ENCODE measurements around the gene KRI1.
"Not testable (repeated sequence)": the region's sequence is repeated elsewhere in the genome, so short reads cannot be mapped to it uniquely, and the experiment has no call there.

KRI1 gene

DNA sequence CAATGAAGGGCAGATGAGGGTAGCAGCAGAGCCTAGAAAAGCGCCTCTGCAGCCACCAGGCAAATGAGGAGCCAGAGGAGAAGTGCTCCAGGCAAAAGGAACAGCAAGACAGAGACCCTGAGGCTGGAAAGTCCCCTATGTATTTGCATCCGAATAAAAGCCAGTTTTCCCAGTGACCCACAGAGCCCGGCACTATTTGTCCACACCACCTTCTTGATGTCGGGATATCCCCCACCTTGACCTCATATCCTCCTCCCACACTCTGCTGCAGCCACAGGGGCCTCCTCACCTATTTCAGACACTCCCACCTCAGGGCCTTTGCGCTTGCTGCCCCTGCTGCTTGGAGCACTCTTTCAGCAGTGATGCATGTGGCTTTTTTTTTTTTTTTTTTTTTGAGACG is 15.5 kb downstream of the KRI1 start:
- no peak for DNase-seq (ENCODE audit: low spot score in 2 of 2)
- Mint-ChIP-seq H3K27me3 (no peaks in the 10 kb centered on the region), H3K4me3 (no peak overlapping the region), H3K4me1 (peaks cover 17% of the 10 kb centered on the region), H3K9me3 (no peaks in the 10 kb centered on the region), H3K36me3 (peaks cover 14% of the 10 kb centered on the region), H3K27ac (no peak overlapping the region)
- no peak for ATAC-seq (ENCODE audit: low read depth)

DNA sequence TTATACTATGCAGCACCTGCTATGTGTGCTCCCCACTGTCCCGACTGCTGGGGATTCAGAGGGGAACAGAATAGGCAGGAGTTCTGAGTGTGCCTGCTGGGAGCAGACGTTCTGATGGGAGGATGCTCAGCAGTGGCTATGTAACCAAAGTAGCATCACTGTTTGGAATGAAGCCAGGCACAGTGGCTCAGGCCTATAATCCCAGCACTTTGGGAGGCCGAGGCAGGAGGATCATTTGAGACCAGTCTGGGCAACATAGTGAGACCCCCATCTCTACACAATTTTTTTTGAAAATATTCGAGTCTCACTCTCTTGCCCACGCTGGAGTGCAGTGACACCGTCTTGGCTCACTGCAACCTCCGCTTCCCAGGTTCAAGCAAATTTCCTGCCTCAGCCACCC is 16.1 kb downstream of the KRI1 start:
- ATAC-seq (ENCODE audit: low read depth) (no peak), DNase-seq (ENCODE audit: low spot score in 2 of 2) (no peak)
- H3K4me3 Mint-ChIP-seq = no peak overlapping the region
- H3K27me3 Mint-ChIP-seq = no peaks in the 10 kb centered on the region
- peaks cover 17% of the 10 kb centered on the region for H3K4me1 Mint-ChIP-seq
- H3K27ac Mint-ChIP-seq = no peak overlapping the region
- peaks cover 14% of the 10 kb centered on the region for H3K36me3 Mint-ChIP-seq
- no peaks in the 10 kb centered on the region for H3K9me3 Mint-ChIP-seq

DNA sequence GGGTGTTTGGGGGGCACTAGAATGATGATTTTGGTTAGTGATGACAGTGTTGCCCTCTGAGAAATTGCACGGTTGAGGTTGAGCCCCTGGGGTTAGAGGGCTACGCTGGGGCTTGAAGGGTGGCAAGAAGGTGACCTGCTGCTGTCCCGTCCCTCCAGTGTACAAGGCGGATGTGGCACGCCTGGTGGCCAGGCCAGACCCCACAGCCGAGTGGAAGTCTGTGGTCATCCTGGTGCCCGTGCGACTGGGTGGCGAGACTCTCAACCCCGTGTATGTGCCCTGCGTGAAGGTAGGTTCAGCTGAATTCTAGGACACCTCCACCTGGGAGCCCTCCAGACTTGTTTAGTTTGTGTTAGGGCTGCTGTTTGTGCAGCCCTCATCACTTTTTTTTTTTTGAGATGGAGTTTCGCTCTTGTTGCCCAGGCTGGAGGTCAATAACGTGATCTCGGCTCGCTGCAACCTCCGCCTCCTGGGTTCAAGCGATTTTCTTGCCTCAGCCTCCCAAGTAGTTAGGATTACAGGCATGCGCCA is 17.0 kb downstream of the KRI1 start:
- no peaks in the 10 kb centered on the region for H3K9me3 Mint-ChIP-seq
- H3K4me1 Mint-ChIP-seq = peaks cover 13% of the 10 kb centered on the region
- no peak overlapping the region for H3K27ac Mint-ChIP-seq
- H3K4me3 Mint-ChIP-seq = no peak overlapping the region
- DNase-seq (ENCODE audit: low spot score in 2 of 2) = no peak
- peaks cover 14% of the 10 kb centered on the region for H3K36me3 Mint-ChIP-seq
- no peaks in the 10 kb centered on the region for H3K27me3 Mint-ChIP-seq
- ATAC-seq (ENCODE audit: low read depth) = no peak

DNA sequence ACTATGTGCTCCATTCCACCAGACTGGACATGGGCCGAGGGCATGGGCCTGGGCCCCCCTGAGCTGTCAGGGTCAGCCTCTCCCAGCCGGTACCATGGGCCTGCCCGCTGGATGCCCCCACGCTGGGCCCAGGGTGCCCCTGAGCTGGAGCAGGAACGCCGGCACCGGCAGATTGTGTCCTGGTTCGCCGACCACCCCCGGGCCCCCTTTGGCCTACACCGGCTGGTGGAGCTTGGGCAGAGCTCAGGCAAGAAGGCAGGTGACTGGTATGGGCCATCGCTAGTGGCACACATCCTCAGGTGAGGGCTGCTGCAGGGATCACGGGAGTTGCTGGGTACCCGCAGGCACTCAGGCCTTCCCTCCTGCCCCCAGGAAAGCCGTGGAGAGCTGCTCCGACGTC is 19.0 kb downstream of the KRI1 start:
- no peak for ATAC-seq (ENCODE audit: low read depth)
- Mint-ChIP-seq H3K27ac (no peak overlapping the region), H3K27me3 (no peaks in the 10 kb centered on the region), H3K4me3 (no peak overlapping the region), H3K9me3 (no peaks in the 10 kb centered on the region), H3K36me3 (peaks cover 7% of the 10 kb centered on the region), H3K4me1 (peaks cover 5% of the 10 kb centered on the region)
- no peak for DNase-seq (ENCODE audit: low spot score in 2 of 2)

- no peak for DNase-seq (ENCODE audit: low spot score in 2 of 2)
- H3K4me3 Mint-ChIP-seq = peak overlapping the region; percentile 86
- peaks cover 3% of the 10 kb centered on the region for H3K27me3 Mint-ChIP-seq
- H3K36me3 Mint-ChIP-seq = peaks cover 7% of the 10 kb centered on the region
- no peaks in the 10 kb centered on the region for H3K9me3 Mint-ChIP-seq
- no peak for ATAC-seq (ENCODE audit: low read depth)
- H3K27ac Mint-ChIP-seq = peak overlapping the region; percentile 48
- peaks cover 5% of the 10 kb centered on the region for H3K4me1 Mint-ChIP-seq
Observed at GRCh38 chr19:10544753-10545251, 21.0 kb downstream of the KRI1 start.

GRCh38 chr19:10544242-10544752 is 21.5 kb downstream of the KRI1 start:
- peak overlapping the region; percentile 48 for H3K27ac Mint-ChIP-seq
- no peaks in the 10 kb centered on the region for H3K9me3 Mint-ChIP-seq
- H3K4me1 Mint-ChIP-seq = peaks cover 5% of the 10 kb centered on the region
- DNase-seq (ENCODE audit: low spot score in 2 of 2) (no peak), ATAC-seq (ENCODE audit: low read depth) (no peak)
- H3K27me3 Mint-ChIP-seq = peaks cover 4% of the 10 kb centered on the region
- H3K36me3 Mint-ChIP-seq = peaks cover 5% of the 10 kb centered on the region
- peak overlapping the region; percentile 86 for H3K4me3 Mint-ChIP-seq

GRCh38 chr19:10543420-10544241 is 22.2 kb downstream of the KRI1 start, which contains the start of gene ATG4D:
ATG4D (plus strand) TSS chr19:10543904; CDS start chr19:10544091, 187 bp downstream.
- DNase-seq (ENCODE audit: low spot score in 2 of 2) (peak; percentile 78 to 80), ATAC-seq (ENCODE audit: low read depth) (peak; percentile 83)
- Mint-ChIP-seq H3K36me3 (peaks cover 5% of the 10 kb centered on the region), H3K4me1 (peaks cover 5% of the 10 kb centered on the region), H3K27me3 (peaks cover 4% of the 10 kb centered on the region), H3K4me3 (peak within 1 kb of the TSS; percentile 86), H3K9me3 (no peaks in the 10 kb centered on the region), H3K27ac (peak within 1 kb of the TSS; percentile 81)

DNA sequence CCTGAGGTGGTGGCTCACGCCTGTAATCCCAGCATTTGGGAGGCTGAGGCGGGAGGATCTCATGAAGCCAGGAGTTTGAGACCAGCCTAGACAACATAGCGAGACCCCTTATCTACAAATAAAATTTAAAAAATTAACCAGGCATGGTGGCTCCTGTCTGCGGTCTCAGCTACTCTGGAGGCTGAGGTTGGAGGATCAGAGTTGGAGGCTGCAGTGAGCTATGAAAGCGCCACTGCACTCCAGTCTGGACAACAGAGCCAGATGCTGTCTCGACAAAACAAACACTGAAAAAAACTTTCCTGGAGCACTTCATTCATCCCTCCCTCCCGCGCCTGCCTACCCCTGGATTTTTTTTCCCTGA is 22.8 kb downstream of the KRI1 start:
- peak overlapping the region; percentile 84 for H3K4me3 Mint-ChIP-seq
- H3K36me3 Mint-ChIP-seq = peaks cover 2% of the 10 kb centered on the region
- no peaks in the 10 kb centered on the region for H3K9me3 Mint-ChIP-seq
- H3K27ac Mint-ChIP-seq = peak overlapping the region; percentile 81
- ATAC-seq (ENCODE audit: low read depth) = no peak
- no peak for DNase-seq (ENCODE audit: low spot score in 2 of 2)
- H3K4me1 Mint-ChIP-seq = peaks cover 5% of the 10 kb centered on the region
- H3K27me3 Mint-ChIP-seq = peaks cover 4% of the 10 kb centered on the region

DNA sequence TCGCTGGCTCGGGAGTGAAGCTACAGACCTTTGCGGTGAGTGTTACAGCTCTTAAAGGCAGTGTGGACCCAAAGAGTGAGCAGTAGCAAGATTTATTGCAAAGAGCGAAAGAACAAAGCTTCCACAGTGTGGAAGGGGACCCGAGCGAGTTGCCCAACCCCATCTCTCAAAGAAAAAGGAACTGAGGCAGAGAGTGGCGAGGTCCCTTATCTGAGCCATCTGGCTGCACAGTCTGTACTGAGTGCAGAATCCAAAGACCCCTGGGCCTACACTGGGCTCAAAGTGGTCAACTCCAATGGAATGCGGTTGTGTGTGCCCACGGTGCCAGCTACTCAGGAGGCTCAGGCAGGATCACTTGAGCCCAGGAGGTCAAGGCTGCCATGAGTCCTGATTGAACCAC is 26.8 kb downstream of the KRI1 start:
- H3K4me3 Mint-ChIP-seq; H3K27ac Mint-ChIP-seq; ATAC-seq (ENCODE audit: low read depth); H3K9me3 Mint-ChIP-seq; H3K27me3 Mint-ChIP-seq; H3K36me3 Mint-ChIP-seq; DNase-seq (ENCODE audit: low spot score in 2 of 2); H3K4me1 Mint-ChIP-seq: not testable (repeated sequence)

DNA sequence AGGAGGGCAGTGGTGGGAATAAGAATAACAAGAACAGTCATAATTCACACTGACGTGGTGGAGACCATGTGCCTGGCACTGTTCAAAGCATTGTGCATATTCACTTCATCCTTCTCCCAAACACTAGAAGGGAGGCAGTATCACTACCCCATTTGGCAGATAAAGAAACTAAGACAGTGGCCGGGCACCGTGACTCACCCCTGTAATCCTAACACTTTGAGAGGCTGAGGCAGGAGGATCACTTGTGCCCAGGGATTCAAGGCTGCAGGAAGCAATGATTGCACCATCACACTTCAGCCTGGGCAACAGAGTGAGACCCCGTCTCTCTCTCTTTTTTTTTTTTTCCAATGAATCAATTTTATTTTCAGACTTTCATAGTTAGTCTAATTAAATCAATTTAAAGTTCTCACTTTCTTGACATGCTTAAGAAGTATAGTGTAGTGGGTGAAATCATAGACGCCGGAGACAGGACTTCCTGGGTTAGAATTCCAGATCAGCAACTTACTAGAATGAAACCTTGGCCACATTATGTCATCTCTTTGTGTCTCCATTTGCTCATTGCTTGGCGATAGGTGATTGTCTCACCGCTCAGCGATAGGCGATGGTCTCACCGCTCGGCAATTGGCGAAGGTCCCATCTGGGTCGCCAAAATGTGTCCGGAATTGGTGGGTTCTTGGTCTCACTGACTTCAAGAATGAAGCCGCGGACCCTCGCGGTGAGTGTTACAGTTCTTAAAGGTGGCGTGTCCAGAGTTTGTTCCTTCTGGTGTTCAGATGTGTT is 27.4 kb downstream of the KRI1 start:
- Mint-ChIP-seq H3K27ac (no peak overlapping the region), H3K9me3 (no peaks in the 10 kb centered on the region), H3K27me3 (peaks cover 8% of the 10 kb centered on the region), H3K4me3 (no peak overlapping the region), H3K4me1 (no peaks in the 10 kb centered on the region), H3K36me3 (no peaks in the 10 kb centered on the region)
- no peak for ATAC-seq (ENCODE audit: low read depth)
- DNase-seq (ENCODE audit: low spot score in 2 of 2) = no peak

- Mint-ChIP-seq H3K27me3 (peaks cover 8% of the 10 kb centered on the region), H3K4me1 (no peaks in the 10 kb centered on the region), H3K4me3 (no peak overlapping the region), H3K27ac (no peak overlapping the region), H3K36me3 (no peaks in the 10 kb centered on the region), H3K9me3 (no peaks in the 10 kb centered on the region)
- no peak for DNase-seq (ENCODE audit: low spot score in 2 of 2)
- no peak for ATAC-seq (ENCODE audit: low read depth)
Observed at GRCh38 chr19:10537668-10538067, 28.1 kb downstream of the KRI1 start.

DNA sequence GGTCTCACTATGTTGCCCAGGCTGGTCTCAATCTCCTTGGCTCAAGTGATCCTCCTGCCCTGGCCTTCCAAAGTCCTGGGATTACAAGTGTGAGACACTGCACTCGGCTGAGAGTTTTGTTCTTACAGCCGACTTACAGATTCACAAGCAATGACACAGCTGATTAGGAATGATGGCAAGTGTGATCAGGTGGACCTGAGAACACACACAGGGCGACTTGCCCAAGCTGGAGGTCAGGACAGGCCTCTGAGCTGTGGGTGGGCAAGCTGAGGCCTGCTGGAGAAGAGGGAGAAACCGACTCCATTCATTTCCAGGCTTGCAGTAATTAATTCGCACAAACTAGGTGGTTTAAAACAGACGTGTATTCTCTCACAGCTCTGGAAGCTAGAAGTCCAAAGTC is 30.2 kb downstream of the KRI1 start:
- no peaks in the 10 kb centered on the region for H3K9me3 Mint-ChIP-seq
- peaks cover 8% of the 10 kb centered on the region for H3K27me3 Mint-ChIP-seq
- DNase-seq (ENCODE audit: low spot score in 2 of 2) (no peak), ATAC-seq (ENCODE audit: low read depth) (no peak)
- no peak overlapping the region for H3K4me3 Mint-ChIP-seq
- peaks cover 2% of the 10 kb centered on the region for H3K36me3 Mint-ChIP-seq
- H3K27ac Mint-ChIP-seq = no peak overlapping the region
- no peaks in the 10 kb centered on the region for H3K4me1 Mint-ChIP-seq

GRCh38 chr19:10533646-10534386 is 32.0 kb downstream of the KRI1 start:
- Mint-ChIP-seq H3K27me3 (peaks cover 4% of the 10 kb centered on the region), H3K4me1 (no peaks in the 10 kb centered on the region), H3K36me3 (peaks cover 2% of the 10 kb centered on the region), H3K9me3 (no peaks in the 10 kb centered on the region), H3K27ac (no peak overlapping the region), H3K4me3 (no peak overlapping the region)
- DNase-seq (ENCODE audit: low spot score in 2 of 2) (no peak), ATAC-seq (ENCODE audit: low read depth) (no peak)
